Activated effector memory CD4-positive, alpha-beta T cell treated with Interleukin-2 at 50 U/mL for 16 hours (primary cell): ENCODE results near the gene ATP9B.

Source experiments
- DNase-seq: peaks from one replicate; pipeline ENCODE4 v3.0.0-alpha.2; 2020

ATP9B gene

GRCh38 chr18:79420033-79420745, 351.0 kb downstream of the ATP9B start:
- DNase-seq = no peak

GRCh38 chr18:79421275-79421857, 352.2 kb downstream of the ATP9B start:
- DNase-seq = no peak

- DNase-seq = no peak
Measured at GRCh38 chr18:79422022-79422782, 353.0 kb downstream of the ATP9B start.

- no peak for DNase-seq
Measured at GRCh38 chr18:79422783-79423165, 353.6 kb downstream of the ATP9B start.

GRCh38 chr18:79423211-79424007, 354.2 kb downstream of the ATP9B start:
- DNase-seq = no peak

- DNase-seq = no peak
Measured at GRCh38 chr18:79424008-79424565, 354.9 kb downstream of the ATP9B start.

GRCh38 chr18:79424880-79425568, 355.8 kb downstream of the ATP9B start:
- DNase-seq = no peak

- DNase-seq = no peak
Measured at GRCh38 chr18:79425569-79425886, 356.3 kb downstream of the ATP9B start.

- DNase-seq = no peak
Measured at GRCh38 chr18:79426376-79427300, 357.4 kb downstream of the ATP9B start.

GRCh38 chr18:79427368-79428225, 358.4 kb downstream of the ATP9B start:
- no peak for DNase-seq
